Suprapubic skin (tissue), 4 donors: ENCODE data around the gene PRR14.

ENCODE experiments used
- EP300 ChIP-seq: sonication (generic); formaldehyde crosslinking; IDR thresholded peaks from one replicate; pipeline ENCODE4 v1.6.1; 2017; ENCODE audit warnings: antibody characterized with exemption
- POLR2A ChIP-seq, 2 donors: fragments of 450-650 bp; IDR thresholded peaks; one replicate each; pipeline ENCODE4 v1.6.1; 2017; ENCODE audit warnings: antibody characterized with exemption in 2 of 2, mild to moderate bottlenecking in 2 of 2, moderate library complexity in 2 of 2
- POLR2AphosphoS5 ChIP-seq, 3 donors: sonication (generic); formaldehyde crosslinking; IDR thresholded peaks; one replicate each; pipeline ENCODE4 v1.6.1; 2017; ENCODE audit warnings: antibody characterized with exemption in 3 of 3
- TF ChIP-seq, protein P1 (sequence below), 2 donors: fragments of 200-600 bp in 1 of 2; fragments of 450-650 bp in 1 of 2; sonication (generic) in 1 of 2; IDR thresholded peaks; one replicate each; pipeline ENCODE4 v1.5.1; 2016 to 2019; ENCODE audit warnings: antibody characterized with exemption in 2 of 2, mild to moderate bottlenecking in 1 of 2, moderate library complexity in 1 of 2

DNA sequence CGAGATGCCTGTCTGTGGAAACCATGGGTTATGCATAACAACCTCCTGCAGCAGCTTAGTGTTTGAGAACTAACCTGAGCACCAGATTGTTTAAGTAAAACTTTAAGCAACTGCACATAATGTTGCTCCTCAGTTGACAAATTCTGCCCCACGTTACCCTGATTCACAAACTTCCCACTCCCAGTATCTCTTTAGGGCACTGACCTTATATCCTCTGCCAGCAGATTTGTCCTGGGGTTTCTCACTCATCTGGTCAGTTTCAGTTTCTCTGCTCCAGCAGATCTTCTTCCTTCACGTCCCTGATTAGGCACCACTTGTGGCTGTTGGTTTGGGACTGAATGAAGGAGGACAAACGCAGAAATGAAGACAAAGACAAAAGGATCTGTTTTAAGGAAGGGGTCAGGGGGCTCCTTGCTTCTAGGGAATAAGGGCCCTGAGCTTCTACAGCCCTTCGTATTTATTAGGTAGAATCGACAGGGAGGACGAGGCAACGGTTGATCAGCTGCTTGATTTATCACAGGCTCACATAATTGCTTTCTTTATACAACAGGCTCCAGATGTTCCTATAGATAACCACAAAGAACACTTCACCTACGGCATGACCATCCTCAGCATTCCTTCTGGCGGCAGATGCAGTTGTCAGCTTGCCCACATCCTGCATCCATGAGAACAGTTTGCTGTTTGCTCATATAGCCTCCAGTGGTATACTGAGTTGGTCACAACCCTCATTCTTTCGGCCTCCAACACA, 27.1 kb upstream of the PRR14 start:
- TF ChIP-seq, protein P1, sequence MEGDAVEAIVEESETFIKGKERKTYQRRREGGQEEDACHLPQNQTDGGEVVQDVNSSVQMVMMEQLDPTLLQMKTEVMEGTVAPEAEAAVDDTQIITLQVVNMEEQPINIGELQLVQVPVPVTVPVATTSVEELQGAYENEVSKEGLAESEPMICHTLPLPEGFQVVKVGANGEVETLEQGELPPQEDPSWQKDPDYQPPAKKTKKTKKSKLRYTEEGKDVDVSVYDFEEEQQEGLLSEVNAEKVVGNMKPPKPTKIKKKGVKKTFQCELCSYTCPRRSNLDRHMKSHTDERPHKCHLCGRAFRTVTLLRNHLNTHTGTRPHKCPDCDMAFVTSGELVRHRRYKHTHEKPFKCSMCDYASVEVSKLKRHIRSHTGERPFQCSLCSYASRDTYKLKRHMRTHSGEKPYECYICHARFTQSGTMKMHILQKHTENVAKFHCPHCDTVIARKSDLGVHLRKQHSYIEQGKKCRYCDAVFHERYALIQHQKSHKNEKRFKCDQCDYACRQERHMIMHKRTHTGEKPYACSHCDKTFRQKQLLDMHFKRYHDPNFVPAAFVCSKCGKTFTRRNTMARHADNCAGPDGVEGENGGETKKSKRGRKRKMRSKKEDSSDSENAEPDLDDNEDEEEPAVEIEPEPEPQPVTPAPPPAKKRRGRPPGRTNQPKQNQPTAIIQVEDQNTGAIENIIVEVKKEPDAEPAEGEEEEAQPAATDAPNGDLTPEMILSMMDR (IDR thresholded peaks at IDR 0.05) = no peak
- TF ChIP-seq POLR2A (IDR thresholded peaks at IDR 0.05) = no peak
- TF ChIP-seq POLR2AphosphoS5 (IDR thresholded peaks at IDR 0.05) = no peak
- no peak for TF ChIP-seq EP300
